Testis (tissue), 3 donors: Measurements from ENCODE around the gene CYP2C18. TPM values are rescaled to one million over a fixed set of nuclear protein-coding genes. Genes with fewer than 3 reads are reported as not detected.
"Not testable (repeated sequence)": the region's sequence is repeated elsewhere in the genome, so short reads cannot be mapped to it uniquely, and the experiment has no call there.

ENCODE experiments used
- DNase-seq: peaks from one replicate; pipeline ENCODE4 v3.0.0-alpha.2; 2019
- H3K27ac ChIP-seq, 2 donors: fragments of 200-600 bp; sonication (generic); one replicate each; pipeline ENCODE4 v1.5.1; 2019
- H3K27me3 ChIP-seq: fragments of 200-600 bp; sonication (generic); one replicate; pipeline ENCODE4 v1.5.1; 2019
- H3K36me3 ChIP-seq: fragments of 200-600 bp; sonication (generic); one replicate; pipeline ENCODE4 v1.5.1; 2017; ENCODE audit warnings: low read depth; ENCODE audit errors: missing control alignments
- H3K4me1 ChIP-seq: fragments of 200-600 bp; sonication (generic); one replicate; pipeline ENCODE4 v1.5.1; 2019
- H3K4me3 ChIP-seq, 2 donors: fragments of 200-600 bp; sonication (generic); one replicate each; pipeline ENCODE4 v1.5.1; 2017 to 2019
- H3K9me3 ChIP-seq: fragments of 200-600 bp; sonication (generic); one replicate; pipeline ENCODE4 v1.5.1; 2017
- CTCF ChIP-seq, 3 experiments: fragments of 450-650 bp in 2 of 3; fragments of 200-600 bp in 1 of 3; sonication (generic) in 1 of 3; IDR thresholded peaks; one replicate each; pipeline ENCODE4 v1.5.1; 2016 to 2019; ENCODE audit warnings: antibody characterized with exemption in 3 of 3, mild to moderate bottlenecking in 2 of 3, moderate library complexity in 1 of 3
- POLR2A ChIP-seq: fragments of 450-650 bp; IDR thresholded peaks from one replicate; pipeline ENCODE4 v1.6.1; 2017; ENCODE audit warnings: antibody characterized with exemption, mild to moderate bottlenecking, moderate library complexity
- WGBS, 2 donors: methylation state at CpG; one replicate each; pipeline ENCODE4 v1.1.5; 2018; 5-methylcytosine and 5-hydroxymethylcytosine counted together
- intact Hi-C: fragments of 100-400 bp; cut with DNase I; formaldehyde crosslinking; loops from one replicate; pipeline ENCODE4 v1.15.1; 2023; ENCODE audit warnings: low total_unique reads
- polyA plus RNA-seq: library from polyadenylated mRNA; stranded (reverse); fragments of 350-450 nt; fragmentation: Illumina TruSeq; extraction: RNeasy Lipid Tissue Mini Kit (QIAGEN cat#74804); gene quantifications from one replicate; pipeline ENCODE4 v1.2.3, GENCODE V29; 2014; ENCODE audit warnings: low read depth, low replicate concordance; ENCODE audit not compliant: insufficient read depth
- total RNA-seq, 2 donors: library from RNA; depleted of rRNA; stranded (reverse); fragments of >200 nt; gene quantifications; one replicate each; pipeline ENCODE4 v1.2.3, GENCODE V29; 2016

CYP2C18 gene
- total and polyA plus RNA-seq, 3 donors from 2014 or later, result 0.12 to 1.1 TPM; not detected in 1

GRCh38 chr10:94762393-94762792 lies 78.9 kb downstream of the CYP2C18 start, which contains the start of gene CYP2C19:
Gene CYP2C19, plus strand, starts transcription at chr10:94762681. Its CDS starts 25 bp downstream, at chr10:94762706.
- intact Hi-C loops, result no loop called here
- no peak for DNase-seq
- 65 to 66% methylated on average over 3 of the region's 3 CpGs for WGBS, 2 donors
- Histone ChIP-seq H3K27ac (no peak within 1 kb of the TSS), H3K9me3 (no peaks in the 10 kb centered on the region), H3K4me1 (no peaks in the 10 kb centered on the region), H3K4me3 (no peak within 1 kb of the TSS), H3K27me3 (no peaks in the 10 kb centered on the region), H3K36me3 (no peaks in the 10 kb centered on the region)
- TF ChIP-seq CTCF (IDR thresholded peaks at IDR 0.05) (no peak), POLR2A (no peak)

GRCh38 chr10:94775425-94775824 lies 91.9 kb downstream of the CYP2C18 start:
- 67 to 88% methylated on average over 6 of the region's 6 CpGs for WGBS, 2 donors
- H3K27me3 ChIP-seq, DNase-seq, H3K4me1 ChIP-seq, H3K4me3 ChIP-seq, H3K27ac ChIP-seq, H3K36me3 ChIP-seq, intact Hi-C loops, H3K9me3 ChIP-seq: not testable (repeated sequence)

GRCh38 chr10:94777886-94778458 lies 94.4 kb downstream of the CYP2C18 start:
- Histone ChIP-seq H3K27me3 (no peaks in the 10 kb centered on the region), H3K4me3 (no peak overlapping the region), H3K27ac (no peak overlapping the region), H3K9me3 (no peaks in the 10 kb centered on the region), H3K36me3 (no peaks in the 10 kb centered on the region), H3K4me1 (no peaks in the 10 kb centered on the region)
- intact Hi-C loops, result no loop called here
- 46% methylated on average over 5 of the region's 5 CpGs for WGBS, 2 donors
- TF ChIP-seq POLR2A, result no peak
- no peak for TF ChIP-seq CTCF (IDR thresholded peaks at IDR 0.05)
- DNase-seq, result no peak

GRCh38 chr10:94780844-94781243 lies 97.3 kb downstream of the CYP2C18 start:
- intact Hi-C loops, result no loop called here
- no peak for DNase-seq
- Histone ChIP-seq H3K4me3 (no peak overlapping the region), H3K4me1 (no peaks in the 10 kb centered on the region), H3K36me3 (no peaks in the 10 kb centered on the region), H3K9me3 (no peaks in the 10 kb centered on the region), H3K27ac (no peak overlapping the region), H3K27me3 (no peaks in the 10 kb centered on the region)
- 52 to 55% methylated on average over 1 of the region's 1 CpG for WGBS, 2 donors
- TF ChIP-seq CTCF (IDR thresholded peaks at IDR 0.05), result no peak
- no peak for TF ChIP-seq POLR2A

GRCh38 chr10:94784256-94784655 lies 100.7 kb downstream of the CYP2C18 start:
- Histone ChIP-seq H3K36me3 (no peaks in the 10 kb centered on the region), H3K27ac (no peak overlapping the region), H3K27me3 (no peaks in the 10 kb centered on the region), H3K9me3 (no peaks in the 10 kb centered on the region), H3K4me1 (no peaks in the 10 kb centered on the region), H3K4me3 (no peak overlapping the region)
- intact Hi-C loops, result no loop called here
- DNase-seq, result no peak
- TF ChIP-seq POLR2A, result no peak

- Histone ChIP-seq H3K4me3 (no peak overlapping the region), H3K27ac (no peak overlapping the region), H3K27me3 (no peaks in the 10 kb centered on the region), H3K9me3 (no peaks in the 10 kb centered on the region), H3K4me1 (no peaks in the 10 kb centered on the region), H3K36me3 (no peaks in the 10 kb centered on the region)
- DNase-seq, result no peak
- TF ChIP-seq CTCF (IDR thresholded peaks at IDR 0.05) (no peak), POLR2A (no peak)
- 51 to 53% methylated on average over 2 of the region's 2 CpGs for WGBS, 2 donors
- intact Hi-C loops, result no loop called here
These were observed 101.7 kb downstream of the CYP2C18 start for GRCh38 chr10:94785211-94785610.
